ENCODE data around the gene POLR1B.
"Not testable (repeated sequence)": the region's sequence is repeated elsewhere in the genome, so short reads cannot be mapped to it uniquely, and the experiment has no call there.

POLR1B gene

GRCh38 chr2:112606547-112606946, 64.3 kb downstream of the POLR1B start:
- Histone ChIP-seq H3K36me3 (ENCODE audit: control insufficient read depth, insufficient read depth, low read length) (no peaks in the 10 kb centered on the region), H3K4me1 (ENCODE audit: control insufficient read depth, insufficient read depth, low read length) (no peaks in the 10 kb centered on the region), H3K9ac (ENCODE audit: low read depth, low read length) (no peak overlapping the region), H3K27me3 (ENCODE audit: control insufficient read depth, insufficient read depth, low read length) (no peaks in the 10 kb centered on the region), H3K4me3 (ENCODE audit: low read depth, low read length) (no peak overlapping the region), H3K9me3 (ENCODE audit: control insufficient read depth, insufficient read depth, low read length) (no peaks in the 10 kb centered on the region)

GRCh38 chr2:112607680-112608438, 65.6 kb downstream of the POLR1B start:
- no peaks in the 10 kb centered on the region for H3K27me3 ChIP-seq (ENCODE audit: control insufficient read depth, insufficient read depth, low read length)
- H3K9me3 ChIP-seq (ENCODE audit: control insufficient read depth, insufficient read depth, low read length): no peaks in the 10 kb centered on the region
- H3K9ac ChIP-seq (ENCODE audit: low read depth, low read length): no peak overlapping the region
- no peaks in the 10 kb centered on the region for H3K4me1 ChIP-seq (ENCODE audit: control insufficient read depth, insufficient read depth, low read length)
- H3K4me3 ChIP-seq (ENCODE audit: low read depth, low read length): no peak overlapping the region
- no peaks in the 10 kb centered on the region for H3K36me3 ChIP-seq (ENCODE audit: control insufficient read depth, insufficient read depth, low read length)

GRCh38 chr2:112609320-112609719, 67.1 kb downstream of the POLR1B start:
- not testable (repeated sequence) for H3K36me3 ChIP-seq (ENCODE audit: control insufficient read depth, insufficient read depth, low read length); H3K4me1 ChIP-seq (ENCODE audit: control insufficient read depth, insufficient read depth, low read length); H3K4me3 ChIP-seq (ENCODE audit: low read depth, low read length); H3K9ac ChIP-seq (ENCODE audit: low read depth, low read length); H3K9me3 ChIP-seq (ENCODE audit: control insufficient read depth, insufficient read depth, low read length); H3K27me3 ChIP-seq (ENCODE audit: control insufficient read depth, insufficient read depth, low read length)

- H3K9ac ChIP-seq (ENCODE audit: low read depth, low read length); H3K4me3 ChIP-seq (ENCODE audit: low read depth, low read length); H3K36me3 ChIP-seq (ENCODE audit: control insufficient read depth, insufficient read depth, low read length); H3K27me3 ChIP-seq (ENCODE audit: control insufficient read depth, insufficient read depth, low read length); H3K9me3 ChIP-seq (ENCODE audit: control insufficient read depth, insufficient read depth, low read length): not testable (repeated sequence)
- H3K4me1 ChIP-seq (ENCODE audit: control insufficient read depth, insufficient read depth, low read length): peaks cover 12% of the 10 kb centered on the region
These were observed 70.0 kb downstream of the POLR1B start for GRCh38 chr2:112612283-112612682.

DNA sequence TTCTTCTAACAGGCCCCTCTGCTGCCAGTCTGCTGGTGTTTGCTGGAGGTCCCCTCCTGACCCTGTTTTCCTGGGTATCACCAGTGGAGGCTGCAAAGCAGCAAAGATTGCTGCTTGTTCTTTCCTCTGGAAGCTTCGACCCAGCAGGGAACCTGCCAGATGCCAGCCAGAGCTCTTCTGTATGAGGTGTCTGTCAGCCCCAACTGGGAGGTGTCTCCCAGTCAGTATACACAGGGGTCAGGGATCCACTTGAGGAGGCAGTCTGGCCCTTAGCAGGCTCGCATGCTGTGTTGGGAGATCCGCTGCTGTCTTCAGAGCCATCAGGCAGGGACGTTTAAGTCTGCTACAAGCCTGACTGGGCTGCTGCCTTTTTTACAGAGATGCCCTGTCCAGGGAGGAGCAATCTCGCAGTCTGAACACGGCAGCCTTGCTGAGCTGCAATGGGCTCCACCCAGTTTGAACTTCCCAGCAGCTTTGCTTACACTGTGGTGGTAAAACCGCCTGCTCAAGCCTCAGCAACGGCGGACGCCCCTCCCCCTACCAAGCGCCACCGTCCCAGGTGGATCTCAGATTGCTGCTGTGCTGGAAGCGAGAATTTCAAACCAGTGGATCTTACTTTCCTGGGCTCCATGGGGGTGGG, 72.1 kb downstream of the POLR1B start:
- Histone ChIP-seq H3K4me3 (ENCODE audit: low read depth, low read length) (peak overlapping the region; percentile 3), H3K36me3 (ENCODE audit: control insufficient read depth, insufficient read depth, low read length) (no peaks in the 10 kb centered on the region), H3K27me3 (ENCODE audit: control insufficient read depth, insufficient read depth, low read length) (no peaks in the 10 kb centered on the region), H3K4me1 (ENCODE audit: control insufficient read depth, insufficient read depth, low read length) (peaks cover 12% of the 10 kb centered on the region), H3K9me3 (ENCODE audit: control insufficient read depth, insufficient read depth, low read length) (no peaks in the 10 kb centered on the region), H3K9ac (ENCODE audit: low read depth, low read length) (peak overlapping the region; percentile 28)

DNA sequence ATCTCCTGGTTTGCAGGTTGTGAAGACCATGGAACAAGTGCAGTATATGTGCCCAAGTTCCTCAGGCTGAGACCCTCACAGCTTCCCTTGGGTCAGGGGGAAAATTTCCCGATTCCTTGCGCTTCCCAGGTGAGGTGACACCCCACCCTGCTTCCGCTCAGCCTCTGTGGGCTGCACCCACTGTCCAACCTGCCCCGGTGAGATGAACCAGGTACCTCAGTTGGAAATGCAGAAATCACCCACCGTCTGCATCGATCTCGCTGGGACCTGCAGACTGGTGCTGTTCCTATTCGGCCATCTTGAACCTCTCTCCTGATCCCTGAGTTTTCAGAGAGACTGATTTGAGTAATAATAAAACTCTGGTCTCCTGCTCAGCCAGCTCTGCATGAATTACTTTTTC, 72.8 kb downstream of the POLR1B start:
- no peak overlapping the region for H3K4me3 ChIP-seq (ENCODE audit: low read depth, low read length)
- H3K9ac ChIP-seq (ENCODE audit: low read depth, low read length): peak overlapping the region; percentile 24
- no peaks in the 10 kb centered on the region for H3K36me3 ChIP-seq (ENCODE audit: control insufficient read depth, insufficient read depth, low read length)
- peaks cover 12% of the 10 kb centered on the region for H3K4me1 ChIP-seq (ENCODE audit: control insufficient read depth, insufficient read depth, low read length)
- H3K27me3 ChIP-seq (ENCODE audit: control insufficient read depth, insufficient read depth, low read length): no peaks in the 10 kb centered on the region
- no peaks in the 10 kb centered on the region for H3K9me3 ChIP-seq (ENCODE audit: control insufficient read depth, insufficient read depth, low read length)

DNA sequence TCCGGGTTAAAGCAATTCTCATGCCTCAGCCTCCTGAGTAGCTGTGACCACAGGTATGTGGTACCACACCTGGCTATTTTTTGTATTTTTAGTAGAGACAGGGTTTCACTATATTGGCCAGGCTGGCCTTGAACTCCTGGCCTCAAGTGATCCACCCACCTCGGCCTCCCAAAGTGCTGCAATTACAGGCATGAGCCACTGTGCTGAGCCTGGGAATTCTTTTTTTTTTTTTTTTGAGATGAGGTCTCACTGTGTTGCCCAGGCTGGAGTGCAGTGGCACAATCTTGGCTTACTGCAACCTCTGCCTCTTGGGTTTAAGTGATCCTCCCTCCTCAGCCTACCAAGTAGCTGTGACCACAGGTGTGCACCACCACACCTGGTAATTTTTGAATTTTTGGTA, 73.5 kb downstream of the POLR1B start:
- H3K9me3 ChIP-seq (ENCODE audit: control insufficient read depth, insufficient read depth, low read length); H3K9ac ChIP-seq (ENCODE audit: low read depth, low read length); H3K27me3 ChIP-seq (ENCODE audit: control insufficient read depth, insufficient read depth, low read length); H3K4me3 ChIP-seq (ENCODE audit: low read depth, low read length); H3K36me3 ChIP-seq (ENCODE audit: control insufficient read depth, insufficient read depth, low read length): not testable (repeated sequence)
- H3K4me1 ChIP-seq (ENCODE audit: control insufficient read depth, insufficient read depth, low read length): peaks cover 12% of the 10 kb centered on the region

DNA sequence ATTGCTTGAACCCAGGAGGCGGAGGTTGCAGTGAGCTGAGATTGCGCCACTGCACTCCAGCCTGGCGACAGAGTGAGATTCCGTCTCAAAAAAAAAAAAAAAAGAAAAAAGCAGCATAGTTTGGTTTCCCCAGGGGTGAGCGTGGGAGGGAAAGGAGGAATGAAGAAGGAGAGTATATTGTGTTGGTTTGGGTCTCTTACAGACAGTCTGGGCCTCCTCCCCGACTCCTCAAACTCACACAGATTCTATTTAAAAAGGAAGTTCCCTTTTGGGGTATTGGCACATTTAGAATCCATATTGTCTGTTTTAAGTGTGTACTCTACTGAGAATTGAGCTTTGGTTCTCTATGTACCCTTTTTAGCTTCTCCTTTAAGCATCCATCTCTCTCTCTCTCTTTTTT, 76.1 kb downstream of the POLR1B start:
- H3K9me3 ChIP-seq (ENCODE audit: control insufficient read depth, insufficient read depth, low read length): no peaks in the 10 kb centered on the region
- H3K9ac ChIP-seq (ENCODE audit: low read depth, low read length): no peak overlapping the region
- H3K36me3 ChIP-seq (ENCODE audit: control insufficient read depth, insufficient read depth, low read length): no peaks in the 10 kb centered on the region
- no peak overlapping the region for H3K4me3 ChIP-seq (ENCODE audit: low read depth, low read length)
- H3K4me1 ChIP-seq (ENCODE audit: control insufficient read depth, insufficient read depth, low read length): peaks cover 12% of the 10 kb centered on the region
- H3K27me3 ChIP-seq (ENCODE audit: control insufficient read depth, insufficient read depth, low read length): no peaks in the 10 kb centered on the region

- H3K4me3 ChIP-seq (ENCODE audit: low read depth, low read length): no peak overlapping the region
- H3K27me3 ChIP-seq (ENCODE audit: control insufficient read depth, insufficient read depth, low read length): no peaks in the 10 kb centered on the region
- H3K4me1 ChIP-seq (ENCODE audit: control insufficient read depth, insufficient read depth, low read length): no peaks in the 10 kb centered on the region
- H3K36me3 ChIP-seq (ENCODE audit: control insufficient read depth, insufficient read depth, low read length): no peaks in the 10 kb centered on the region
- H3K9ac ChIP-seq (ENCODE audit: low read depth, low read length): no peak overlapping the region
- H3K9me3 ChIP-seq (ENCODE audit: control insufficient read depth, insufficient read depth, low read length): no peaks in the 10 kb centered on the region
These were observed 79.7 kb downstream of the POLR1B start for GRCh38 chr2:112621790-112622527.

GRCh38 chr2:112622528-112622849, 80.2 kb downstream of the POLR1B start:
- no peaks in the 10 kb centered on the region for H3K27me3 ChIP-seq (ENCODE audit: control insufficient read depth, insufficient read depth, low read length)
- no peak overlapping the region for H3K9ac ChIP-seq (ENCODE audit: low read depth, low read length)
- no peak overlapping the region for H3K4me3 ChIP-seq (ENCODE audit: low read depth, low read length)
- H3K9me3 ChIP-seq (ENCODE audit: control insufficient read depth, insufficient read depth, low read length): no peaks in the 10 kb centered on the region
- no peaks in the 10 kb centered on the region for H3K36me3 ChIP-seq (ENCODE audit: control insufficient read depth, insufficient read depth, low read length)
- H3K4me1 ChIP-seq (ENCODE audit: control insufficient read depth, insufficient read depth, low read length): no peaks in the 10 kb centered on the region

DNA sequence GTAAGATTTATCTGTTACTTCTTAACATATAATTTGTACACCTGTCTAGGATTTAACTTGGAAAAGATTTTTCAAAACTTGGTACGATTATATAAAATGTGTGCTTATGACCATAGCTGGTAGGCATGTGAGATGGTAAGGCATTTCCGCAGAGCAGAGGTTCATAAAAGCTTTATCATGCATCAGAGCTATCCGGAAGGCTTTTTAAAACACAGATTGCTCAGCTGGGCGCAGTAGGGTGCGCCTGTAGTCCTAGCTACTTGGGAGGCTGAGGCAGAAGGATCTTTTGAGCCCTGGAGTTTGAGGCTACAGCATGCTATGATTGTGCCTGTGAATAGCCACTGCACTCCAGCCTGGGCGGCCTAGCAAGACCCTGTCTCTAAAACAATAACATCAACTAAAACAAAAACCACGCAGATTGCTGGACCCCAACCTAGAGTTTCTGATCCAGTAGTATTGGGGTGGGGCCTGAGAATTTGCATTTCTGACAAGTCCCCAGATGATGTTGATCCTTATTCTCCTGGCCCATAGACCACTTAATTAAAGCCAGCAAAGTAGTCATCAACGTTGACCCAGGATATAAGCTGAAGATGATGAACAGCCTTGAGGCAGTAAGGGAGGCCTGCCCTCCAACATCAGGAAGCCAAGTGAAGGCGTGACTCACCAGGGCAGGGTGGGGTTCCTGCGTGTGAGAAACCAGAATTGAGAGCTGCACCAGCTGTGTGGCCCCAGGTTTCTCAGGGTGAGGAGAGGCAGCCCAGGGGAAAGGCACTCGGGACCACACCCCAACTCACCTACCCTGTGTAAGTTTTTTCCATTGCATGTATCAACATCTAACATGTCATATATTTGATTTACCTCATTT, 81.9 kb downstream of the POLR1B start:
- Histone ChIP-seq H3K9me3 (ENCODE audit: control insufficient read depth, insufficient read depth, low read length) (no peaks in the 10 kb centered on the region), H3K36me3 (ENCODE audit: control insufficient read depth, insufficient read depth, low read length) (no peaks in the 10 kb centered on the region), H3K4me3 (ENCODE audit: low read depth, low read length) (no peak overlapping the region), H3K9ac (ENCODE audit: low read depth, low read length) (no peak overlapping the region), H3K27me3 (ENCODE audit: control insufficient read depth, insufficient read depth, low read length) (no peaks in the 10 kb centered on the region), H3K4me1 (ENCODE audit: control insufficient read depth, insufficient read depth, low read length) (no peaks in the 10 kb centered on the region)
